GM10248 (cell line): ENCODE data around the gene MDFIC.

Experiments
- CTCF ChIA-PET: fragments of 300-600 bp; sonication (Branson Sonifier 250); formaldehyde crosslinking; extraction: SDS; loops from one replicate; lab custom pipeline; 2021; ENCODE audit warnings: antibody characterized with exemption; lab: Yijun Ruan, JAX
- POLR2A ChIA-PET: fragments of 350-650 bp; sonication (Branson Sonifier 250); formaldehyde crosslinking; extraction: SDS; loops from one replicate; lab custom pipeline; 2020; ENCODE audit warnings: antibody characterized with exemption; lab: Yijun Ruan, JAX
- DNase-seq: peaks from one replicate; pipeline ENCODE4 v3.0.0; 2012; ENCODE audit errors: extremely low spot score
- CTCF ChIP-seq: IDR thresholded peaks from 2 replicates; pipeline ENCODE4 v1.5.1; 2012; ENCODE audit warnings: mild to moderate bottlenecking, low read depth; ENCODE audit errors: extremely low read depth, missing control alignments, control extremely low read depth

Gene MDFIC

GRCh38 chr7:114997487-114998404 is 75.9 kb downstream of the MDFIC start:
- ChIA-PET POLR2A (no interaction called here), CTCF (interaction anchor here (1.1 to 2.5 kb wide), 4 partner anchors 9 to 11 kb away, joined by 3 to 18 read pairs (median 6); no protein-coding TSS in a partner anchor)
- no peak for DNase-seq
- TF ChIP-seq CTCF = no peak

GRCh38 chr7:115004121-115004520 is 82.2 kb downstream of the MDFIC start:
- POLR2A ChIA-PET = no interaction called here
- DNase-seq = no peak
- no peak for TF ChIP-seq CTCF
- CTCF ChIA-PET = no interaction called here

- CTCF ChIA-PET = no interaction called here
- POLR2A ChIA-PET = no interaction called here
- no peak for TF ChIP-seq CTCF
- DNase-seq = no peak
These were observed 83.4 kb downstream of the MDFIC start for GRCh38 chr7:115005251-115005650.

- TF ChIP-seq CTCF = no peak
- no peak for DNase-seq
- ChIA-PET CTCF (no interaction called here), POLR2A (no interaction called here)
These were observed 84.1 kb downstream of the MDFIC start for GRCh38 chr7:115005953-115006352.

- POLR2A ChIA-PET = no interaction called here
- DNase-seq = no peak
- CTCF ChIA-PET = interaction anchor here (1.1 to 3.6 kb wide), 4 partner anchors 9 to 143 kb away, joined by 4 to 18 read pairs (median 4); no protein-coding TSS in a partner anchor
- TF ChIP-seq CTCF = no peak
These were observed 85.9 kb downstream of the MDFIC start for GRCh38 chr7:115007751-115008150.

- ChIA-PET POLR2A (no interaction called here), CTCF (interaction anchor here (1.1 to 3.6 kb wide), 7 partner anchors 10 to 143 kb away, joined by 3 to 18 read pairs (median 4); no protein-coding TSS in a partner anchor)
- DNase-seq = no peak
- TF ChIP-seq CTCF = no peak
These were observed 86.7 kb downstream of the MDFIC start for GRCh38 chr7:115008465-115009114.
